ACHN (cell line): ENCODE measurements around the gene HMCES.
A peak's percentile ranks its signal among the peaks of the same experiment; 100 is the strongest.
"Not testable (repeated sequence)": the region's sequence is repeated elsewhere in the genome, so short reads cannot be mapped to it uniquely, and the experiment has no call there.

Experiments
- DNase-seq: peaks from one replicate; pipeline ENCODE4 v3.0.0-alpha.2; 2015
- in situ Hi-C: cut with HindIII; loops from 2 replicates; pipeline ENCODE4 v1.10.0; 2017; ENCODE audit warnings: low sequenced_read_pairs, low pct_ligation_motif_present, low pct_unique_long_range_greater_than_20kb

Gene HMCES

DNA sequence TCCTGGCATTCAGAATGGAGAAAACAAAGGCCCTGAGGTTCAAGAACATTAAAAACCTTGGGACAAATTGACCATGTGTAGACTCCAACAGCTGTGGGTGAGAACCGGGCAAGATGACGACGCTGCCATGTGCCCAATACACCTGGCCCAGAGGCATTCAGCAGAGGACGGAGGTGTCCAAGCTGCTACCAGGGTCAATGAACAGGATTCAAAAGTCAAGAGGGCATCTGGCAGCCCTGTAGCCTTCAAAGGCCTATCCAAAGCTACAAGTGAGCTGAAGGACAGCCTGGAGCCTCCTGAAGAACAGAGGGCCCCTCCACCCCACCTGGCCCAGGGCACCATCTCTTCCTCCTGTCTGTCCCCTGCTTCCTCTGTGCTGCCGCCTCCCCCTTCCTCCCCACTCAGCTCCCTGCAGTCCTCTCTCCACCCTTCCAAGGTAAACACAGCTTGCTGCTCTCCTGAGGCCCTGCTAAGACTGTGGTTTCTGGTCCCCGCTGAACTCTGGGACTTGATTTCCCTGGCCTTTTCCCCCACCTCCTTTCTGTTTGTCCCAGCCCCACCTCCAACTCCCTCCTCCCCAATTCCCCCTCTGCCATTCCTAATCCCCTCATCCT, 57.5 kb downstream of the HMCES start:
- in situ Hi-C loops: no loop called here
- DNase-seq: no peak

GRCh38 chr3:129337719-129338118, 59.0 kb downstream of the HMCES start:
- DNase-seq, in situ Hi-C loops: not testable (repeated sequence)

DNA sequence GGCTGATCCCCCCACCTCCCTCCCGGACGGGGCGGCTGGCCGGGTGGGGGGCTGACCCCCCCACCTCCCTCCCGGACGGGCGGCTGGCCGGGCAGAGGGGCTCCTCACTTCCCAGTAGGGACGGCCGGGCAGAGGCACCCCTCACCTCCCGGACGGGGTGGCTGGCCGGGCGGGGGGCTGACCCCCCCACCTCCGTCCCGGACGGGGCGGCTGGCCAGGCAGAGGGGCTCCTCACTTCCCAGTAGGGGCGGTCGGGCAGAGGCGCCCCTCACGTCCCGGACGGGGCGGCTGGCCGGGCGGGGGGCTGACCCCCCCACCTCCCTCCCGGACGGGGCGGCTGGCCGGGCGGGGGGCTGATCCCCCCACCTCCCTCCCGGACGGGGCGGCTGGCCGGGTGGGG, 60.5 kb downstream of the HMCES start:
- DNase-seq, in situ Hi-C loops: not testable (repeated sequence)

GRCh38 chr3:129339833-129340232, 61.2 kb downstream of the HMCES start:
- DNase-seq, in situ Hi-C loops: not testable (repeated sequence)

DNA sequence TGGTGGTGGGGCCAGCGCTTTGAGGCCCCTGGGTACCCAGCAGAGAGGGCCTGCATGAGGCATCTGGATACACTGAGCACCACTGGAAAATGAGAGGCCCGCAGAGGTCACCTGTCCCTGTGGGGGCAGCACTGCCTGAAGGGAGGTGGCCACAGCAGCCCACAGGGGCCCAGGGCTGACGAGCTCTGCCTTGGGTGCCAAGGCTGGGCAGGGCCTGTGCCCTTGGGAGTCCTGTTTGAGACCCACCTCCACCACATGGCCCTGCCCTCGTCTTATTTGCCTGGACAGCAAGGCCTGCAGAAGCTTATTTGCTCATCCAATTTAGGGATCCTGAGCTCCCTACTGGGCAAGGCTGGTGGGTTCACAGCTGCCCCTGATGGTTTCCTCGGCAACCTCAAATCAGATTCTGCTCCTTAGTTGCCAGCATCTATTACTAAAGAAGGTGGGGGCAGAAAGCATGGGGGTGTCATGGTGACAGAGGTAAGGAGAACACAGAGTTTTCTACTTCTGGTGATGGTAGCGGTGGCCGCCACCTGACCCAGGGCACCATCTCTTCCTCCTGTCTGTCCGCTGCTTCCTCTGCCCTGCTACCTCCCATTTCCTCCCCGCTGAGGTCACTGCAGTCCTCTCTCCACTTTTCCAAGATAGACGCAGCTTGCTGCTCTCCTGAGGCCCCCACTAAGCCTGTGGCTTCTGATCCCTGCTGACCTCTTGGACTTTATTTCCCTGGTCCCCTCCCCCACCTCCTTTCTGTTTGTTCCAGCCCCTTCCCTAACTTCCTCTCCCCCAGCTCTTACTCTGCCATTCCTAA, 62.9 kb downstream of the HMCES start:
- no peak for DNase-seq
- in situ Hi-C loops: no loop called here

DNA sequence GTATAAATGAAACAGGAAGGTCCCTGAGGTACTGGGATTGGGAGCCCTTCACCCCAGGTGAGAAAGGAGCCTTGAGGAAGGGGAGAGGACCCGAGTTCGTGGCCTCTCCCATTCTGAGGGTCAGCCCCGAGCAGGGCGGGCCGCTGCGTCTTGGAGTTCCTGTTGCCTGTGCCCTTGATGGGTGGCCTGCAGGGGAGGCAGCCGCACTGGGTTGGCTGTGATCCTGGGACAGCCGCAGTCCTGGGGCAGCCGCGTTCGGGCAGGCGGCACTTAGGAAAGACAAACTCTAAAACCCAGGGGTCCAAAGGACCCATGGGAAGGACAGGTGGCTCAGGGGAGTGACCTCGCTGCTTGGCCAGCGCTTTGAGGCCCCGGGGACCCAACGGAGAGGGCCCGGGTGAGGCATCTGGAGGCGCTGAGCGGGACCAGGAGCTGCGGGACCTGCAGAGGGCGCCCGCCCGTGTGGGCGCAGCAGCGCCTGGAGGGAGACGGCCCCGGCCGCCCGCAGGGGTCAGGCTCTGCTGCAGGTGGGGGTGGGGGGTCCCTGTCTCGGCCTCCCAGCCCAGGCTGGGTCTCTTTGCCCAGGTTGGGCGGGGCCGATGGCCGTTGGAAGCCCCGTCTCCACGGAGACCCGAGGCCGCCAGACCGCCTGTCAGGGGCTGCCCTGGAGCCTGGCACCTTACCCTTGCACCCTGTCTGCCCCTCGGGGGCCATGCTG, 65.1 kb downstream of the HMCES start:
- DNase-seq: peak; percentile 32
- in situ Hi-C loops: no loop called here

DNA sequence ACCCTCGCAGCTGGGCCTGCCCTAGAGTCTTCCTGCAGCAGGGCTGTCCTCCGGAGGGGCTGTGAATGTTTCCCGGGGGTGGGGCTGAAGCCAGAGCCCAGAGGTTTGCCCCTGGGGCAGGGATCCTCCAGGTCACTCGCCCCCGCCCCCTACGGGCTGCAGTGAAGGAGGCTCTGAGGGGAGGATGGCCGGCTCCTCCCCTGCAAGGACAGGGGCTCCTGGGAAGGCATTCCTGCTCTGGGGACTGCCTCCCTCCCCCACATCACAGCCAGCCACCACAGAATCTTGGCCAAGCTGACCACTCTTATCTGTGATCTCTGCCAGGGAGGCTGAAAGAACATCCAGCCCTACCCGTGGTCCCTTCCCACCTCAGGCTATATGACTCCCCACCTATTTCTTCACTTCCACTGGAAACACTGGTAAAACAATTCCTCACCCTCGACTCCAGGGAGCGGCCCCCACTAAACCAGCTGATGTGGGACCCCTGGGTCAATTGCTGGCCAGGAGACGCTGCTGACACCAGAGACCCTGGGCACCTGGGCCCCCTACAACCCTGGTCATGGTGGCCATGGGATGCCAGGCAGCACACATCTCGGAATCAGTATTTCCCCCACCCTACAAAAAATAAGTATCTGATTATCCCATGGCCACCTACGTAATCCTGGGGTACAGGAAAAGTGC, 66.0 kb downstream of the HMCES start:
- in situ Hi-C loops: no loop called here
- no peak for DNase-seq

DNA sequence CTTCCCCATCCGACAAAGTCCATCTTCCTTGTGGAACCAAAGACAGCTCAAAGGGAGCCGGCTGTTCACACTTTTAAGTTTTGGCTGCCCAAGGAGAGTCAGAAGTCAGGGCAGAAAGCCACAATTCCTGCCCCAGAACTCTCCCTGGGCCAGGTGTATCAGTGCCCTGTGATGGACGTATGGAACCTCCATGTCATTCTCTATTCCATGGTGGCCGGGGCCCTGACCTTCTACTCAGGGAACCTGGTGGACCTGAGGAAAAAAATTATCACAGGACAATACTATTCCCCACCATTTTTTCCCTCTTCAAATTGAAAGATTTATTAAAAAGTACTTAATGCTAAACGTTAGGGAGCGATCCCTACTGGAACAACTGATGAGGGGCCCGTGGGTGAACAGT, 66.6 kb downstream of the HMCES start:
- in situ Hi-C loops: no loop called here
- no peak for DNase-seq

- in situ Hi-C loops: no loop called here
- DNase-seq: no peak
Observed at GRCh38 chr3:129345971-129346370, 67.3 kb downstream of the HMCES start.

GRCh38 chr3:129346695-129347457, 68.2 kb downstream of the HMCES start:
- no peak for DNase-seq
- in situ Hi-C loops: no loop called here

GRCh38 chr3:129347458-129347845, 68.8 kb downstream of the HMCES start:
- no peak for DNase-seq
- in situ Hi-C loops: no loop called here

GRCh38 chr3:129348734-129349133, 70.1 kb downstream of the HMCES start:
- DNase-seq: no peak
- in situ Hi-C loops: no loop called here

GRCh38 chr3:129349169-129349568, 70.5 kb downstream of the HMCES start:
- in situ Hi-C loops, DNase-seq: not testable (repeated sequence)

GRCh38 chr3:129349791-129350190, 71.1 kb downstream of the HMCES start:
- DNase-seq: no peak
- in situ Hi-C loops: no loop called here

DNA sequence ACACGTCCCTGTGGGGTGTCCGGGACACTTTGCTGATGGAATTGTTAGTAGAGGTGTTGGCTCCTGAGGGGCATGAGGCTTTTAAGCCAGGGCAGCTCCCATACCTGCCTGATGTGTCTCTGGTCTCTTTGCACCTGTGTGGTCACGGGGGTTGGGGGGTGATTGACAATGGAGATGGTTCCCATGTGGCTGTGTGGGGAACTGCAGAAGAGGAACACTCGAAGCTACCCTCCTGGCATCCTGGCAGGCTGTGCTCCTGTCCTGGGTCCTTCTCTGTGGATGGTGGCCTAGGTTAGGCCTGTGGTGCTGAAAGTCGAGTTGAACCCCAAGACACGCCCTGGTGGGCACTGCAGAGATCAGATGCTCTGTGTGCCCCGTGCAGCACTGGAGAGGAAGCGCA, 73.4 kb downstream of the HMCES start:
- DNase-seq: no peak
- in situ Hi-C loops: no loop called here

DNA sequence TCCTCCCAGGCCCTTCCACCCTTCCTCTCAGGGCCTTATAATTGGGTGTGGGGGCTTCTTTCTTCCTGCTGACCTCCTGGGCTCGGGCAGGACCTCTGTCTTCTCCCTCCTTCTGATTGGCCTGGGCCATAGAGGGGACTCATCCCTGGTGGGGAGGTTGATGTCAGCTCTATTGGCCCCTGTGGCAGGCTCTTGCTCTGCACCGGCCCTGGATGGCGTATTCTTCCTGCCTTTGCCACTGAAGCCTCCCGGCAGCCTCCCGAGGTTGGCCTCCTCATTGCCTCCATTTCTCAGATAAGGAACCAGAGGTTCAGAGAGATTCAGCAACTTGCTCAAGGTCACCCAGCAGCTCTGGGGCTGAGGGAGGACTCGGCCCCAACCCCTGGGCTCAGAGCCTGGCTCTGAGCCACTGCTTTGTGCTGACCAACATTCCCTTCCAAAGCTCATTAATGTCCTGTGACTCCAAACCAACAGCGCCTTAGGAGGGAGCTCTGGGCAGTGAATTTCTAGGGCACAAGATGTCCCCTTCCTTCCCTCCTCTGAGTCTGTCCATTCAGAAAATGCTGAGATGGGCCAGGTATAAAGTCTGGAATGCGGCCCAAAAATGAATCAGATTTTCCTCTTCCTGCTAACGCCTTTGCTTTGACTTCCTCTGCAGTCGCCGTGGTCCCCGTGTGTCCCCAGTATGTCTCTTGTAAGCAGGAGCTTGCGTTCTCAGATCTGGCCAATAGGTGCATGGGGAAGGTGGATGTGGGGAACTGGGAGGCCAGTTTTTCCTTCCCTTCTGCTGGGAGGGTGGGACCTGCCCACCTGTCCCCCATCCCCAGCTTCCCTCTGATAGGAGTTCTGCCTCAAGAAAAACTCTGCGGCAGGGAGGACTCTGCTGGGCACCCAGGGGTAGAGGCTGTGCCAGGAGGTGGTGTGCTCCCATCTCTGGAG, 74.2 kb downstream of the HMCES start:
- in situ Hi-C loops: no loop called here
- no peak for DNase-seq

GRCh38 chr3:129353589-129353941, 74.9 kb downstream of the HMCES start:
- in situ Hi-C loops: no loop called here
- DNase-seq: no peak
